ENCODE data around the gene NPFFR1.

NPFFR1 gene

DNA sequence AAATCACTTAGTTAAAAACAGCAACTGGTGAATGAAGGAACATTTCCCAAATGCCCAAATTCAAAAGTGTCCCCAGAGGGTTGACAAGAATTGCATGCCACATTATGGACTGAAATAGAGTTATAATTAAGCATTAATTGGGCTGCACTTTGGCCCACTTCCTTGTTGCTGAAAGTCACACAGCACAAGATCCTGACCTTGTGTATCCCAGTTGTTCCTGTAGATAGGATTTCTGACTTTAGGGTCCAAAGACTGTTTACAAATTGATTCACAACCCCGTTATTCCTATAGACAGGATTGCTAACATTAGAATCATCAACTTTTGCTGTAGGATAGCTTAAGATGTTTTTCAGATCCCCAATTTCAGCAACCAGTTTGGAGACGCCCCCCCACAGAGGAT is 31.5 kb upstream of the NPFFR1 start:
- DNase-seq: no peak

DNA sequence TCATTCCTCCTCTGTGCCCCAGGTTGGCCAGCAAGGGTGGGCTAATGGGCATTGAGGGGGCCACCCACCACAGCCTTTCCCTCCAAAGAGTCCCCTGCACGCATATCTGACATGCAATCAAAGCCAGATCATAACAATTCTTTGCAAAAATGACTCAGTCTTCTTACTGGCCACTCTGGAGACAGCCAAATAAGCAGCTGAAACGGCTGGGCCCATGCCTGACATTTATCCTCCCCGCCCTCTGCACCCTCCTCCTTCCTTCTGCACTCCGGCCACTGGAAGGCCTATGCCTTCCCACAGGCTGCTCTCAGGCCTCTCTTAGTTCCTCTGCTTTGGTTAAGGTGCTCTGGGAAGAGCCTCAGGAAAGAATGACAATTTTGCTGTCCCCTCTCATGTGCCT is 29.2 kb upstream of the NPFFR1 start:
- DNase-seq: no peak

DNA sequence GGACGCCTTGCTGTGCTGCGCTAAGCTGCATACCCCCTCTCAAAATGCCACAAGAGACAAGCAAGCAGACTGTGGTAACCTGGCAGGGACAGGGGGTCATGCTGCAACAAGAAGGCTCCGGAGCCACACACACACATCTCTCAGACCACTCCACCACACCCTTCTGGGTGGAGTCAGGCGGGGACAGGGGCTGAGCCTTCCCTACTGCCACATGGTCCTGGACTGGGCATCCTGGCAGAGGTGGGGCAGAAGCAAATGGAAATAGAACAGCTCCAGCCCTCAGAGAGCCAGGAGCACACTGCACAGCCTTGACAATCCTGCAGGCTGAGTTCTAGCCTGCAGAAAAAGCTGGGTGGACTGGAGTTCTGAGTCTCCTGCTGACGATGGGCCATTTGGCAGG is 28.4 kb upstream of the NPFFR1 start:
- no peak for DNase-seq

DNA sequence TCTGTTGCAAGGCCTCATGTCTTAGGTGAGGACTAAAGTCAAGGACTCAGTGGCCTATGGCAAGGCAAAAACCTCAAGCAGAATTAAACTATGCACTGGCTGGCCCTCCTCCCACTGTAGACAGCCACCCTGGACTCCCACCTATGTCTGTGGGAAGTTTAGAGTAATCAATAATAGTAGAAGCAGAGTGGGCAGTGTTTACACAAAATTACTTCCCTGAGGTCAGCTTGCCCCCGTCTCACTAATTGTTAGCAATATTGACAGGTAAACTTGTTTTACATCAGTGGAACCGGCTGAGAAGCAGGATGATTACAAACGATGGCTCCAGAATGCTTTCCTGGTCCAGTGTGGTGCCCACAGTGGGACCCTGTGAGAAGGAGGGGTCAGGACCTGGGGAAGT is 27.9 kb upstream of the NPFFR1 start:
- DNase-seq: no peak

DNA sequence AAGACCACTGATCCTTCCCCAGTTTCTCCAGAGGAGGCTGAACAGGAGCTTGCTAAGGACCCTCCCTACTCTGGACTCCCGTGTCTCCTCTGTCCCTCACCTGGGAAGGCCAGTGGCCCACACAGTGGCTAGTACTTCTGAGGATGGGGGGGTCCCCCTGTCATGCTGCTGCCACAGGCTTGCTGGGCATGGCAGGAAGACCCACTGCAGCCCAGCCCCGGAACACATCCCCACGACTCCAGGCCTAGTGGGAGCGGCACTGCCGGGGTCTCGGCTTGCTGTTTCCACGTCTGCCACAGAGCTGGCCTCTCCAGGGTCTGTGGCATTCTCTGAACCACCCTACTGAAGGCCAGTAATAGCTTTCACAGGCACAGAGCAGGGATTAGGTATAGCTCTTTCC is 25.9 kb upstream of the NPFFR1 start:
- DNase-seq: no peak

DNA sequence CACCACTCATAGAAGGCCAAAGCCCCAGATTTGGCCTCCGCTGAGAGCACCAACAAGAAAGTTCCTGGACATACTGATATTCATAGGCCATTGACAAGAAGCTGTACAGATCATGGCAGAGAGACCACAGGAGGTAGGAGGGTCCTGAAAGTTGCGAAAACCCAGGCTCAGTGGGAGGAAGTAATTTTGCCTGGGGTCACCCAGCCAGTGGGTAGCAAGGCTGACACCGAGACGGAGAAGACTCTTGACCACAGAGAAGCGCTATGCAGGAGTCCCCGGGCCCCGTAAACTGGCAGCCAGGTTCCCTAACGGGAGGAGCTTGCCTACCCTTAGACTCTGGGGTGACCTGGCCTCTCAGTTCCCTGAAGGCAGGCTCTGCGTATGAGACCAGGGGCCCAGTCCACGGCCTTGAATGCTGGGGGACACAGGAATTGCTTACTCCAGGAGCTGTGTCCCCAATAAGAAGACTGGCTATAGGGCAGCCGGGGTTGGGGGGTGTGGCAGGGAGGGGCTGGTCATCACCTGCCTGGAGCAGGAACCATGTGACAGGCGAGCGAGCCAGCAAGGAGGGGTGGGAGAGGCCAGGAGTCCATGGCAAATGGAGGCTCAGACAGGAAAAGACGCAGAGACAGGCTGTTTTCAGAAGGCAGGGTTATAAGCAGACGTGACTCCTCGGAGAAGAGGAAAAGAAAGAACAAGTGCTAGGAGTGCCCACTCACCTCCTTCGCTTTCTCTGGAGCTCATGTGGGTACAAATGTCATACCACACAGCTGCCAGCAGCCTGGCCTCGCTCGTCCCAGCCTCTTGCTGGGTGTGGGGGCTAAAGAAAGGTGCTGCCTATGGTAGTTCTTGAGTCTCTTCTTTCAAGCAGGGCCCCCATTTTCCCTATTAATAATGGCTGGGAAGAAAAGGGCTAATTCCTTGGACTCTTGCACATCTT is 24.6 kb upstream of the NPFFR1 start:
- DNase-seq: no peak

DNA sequence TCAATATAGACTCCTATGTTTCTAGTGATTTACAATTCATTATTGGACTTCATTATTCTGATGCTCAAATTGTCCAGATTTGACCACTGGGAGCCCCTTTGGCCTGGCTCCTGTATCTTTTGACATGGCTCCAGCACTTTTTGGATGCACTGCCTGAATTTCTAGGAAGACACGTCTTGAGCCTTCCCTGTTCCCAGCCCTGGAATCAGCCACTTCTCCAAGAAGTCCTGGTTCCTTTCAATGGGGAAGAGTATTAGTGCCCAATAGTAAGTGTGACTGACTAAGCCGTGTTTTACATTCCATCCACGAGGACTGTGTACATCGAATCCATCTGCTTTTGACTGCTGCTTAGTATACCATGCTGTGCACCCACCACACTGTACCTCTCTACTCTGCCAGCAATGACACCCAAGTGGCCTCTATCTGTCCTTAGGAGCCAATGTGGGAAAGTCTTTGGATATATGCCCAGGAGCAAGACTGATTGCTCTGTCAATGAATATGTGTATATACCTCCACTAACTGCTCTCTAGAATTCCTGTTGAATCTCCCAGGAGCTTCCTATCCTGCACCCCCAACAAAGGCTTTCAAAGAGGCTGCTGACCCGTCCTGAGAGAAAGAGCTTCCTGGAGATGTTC is 23.2 kb upstream of the NPFFR1 start:
- DNase-seq: no peak

DNA sequence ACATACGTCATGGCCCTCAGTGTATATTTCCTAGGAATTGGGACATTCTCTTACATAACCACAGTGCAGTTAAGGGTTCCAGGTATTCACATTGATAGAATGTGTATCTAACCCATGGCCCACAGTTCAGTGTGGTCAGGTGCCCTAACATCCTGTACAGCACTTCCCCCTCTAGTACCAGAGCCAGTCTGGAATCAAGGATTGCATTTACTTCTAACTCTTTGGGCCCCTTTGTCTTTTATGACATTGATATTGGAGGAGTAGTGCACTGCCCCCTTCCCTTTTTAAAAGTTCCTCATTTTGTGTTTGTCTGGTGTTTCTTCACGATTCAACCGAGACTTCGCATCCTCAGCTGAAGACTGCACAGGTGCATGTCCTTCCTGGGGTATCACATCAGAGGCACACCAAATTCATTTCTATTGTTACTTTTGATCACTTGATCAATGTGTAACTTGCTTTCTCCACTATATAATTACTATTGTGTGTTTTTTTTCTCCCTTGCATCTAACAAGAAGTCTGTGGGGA is 22.4 kb upstream of the NPFFR1 start:
- no peak for DNase-seq

DNA sequence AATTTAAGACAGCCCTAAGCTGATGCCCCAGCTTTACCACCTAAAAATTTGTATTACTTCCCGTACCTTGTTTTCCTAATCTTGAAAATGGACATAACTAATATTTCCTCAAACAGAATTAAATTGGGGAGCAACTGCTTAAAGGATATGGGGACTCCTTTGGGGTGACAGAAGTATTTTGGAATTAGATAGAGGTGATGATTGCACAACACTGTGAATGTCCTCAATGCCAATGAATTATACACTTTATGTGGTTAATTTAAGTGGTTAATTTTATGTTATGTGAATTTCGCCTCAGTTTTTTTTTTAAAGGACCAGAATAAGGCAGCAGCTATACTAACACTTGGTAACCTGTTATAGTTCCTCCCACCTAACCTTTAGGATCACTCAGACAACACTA is 19.9 kb upstream of the NPFFR1 start:
- DNase-seq: no peak

DNA sequence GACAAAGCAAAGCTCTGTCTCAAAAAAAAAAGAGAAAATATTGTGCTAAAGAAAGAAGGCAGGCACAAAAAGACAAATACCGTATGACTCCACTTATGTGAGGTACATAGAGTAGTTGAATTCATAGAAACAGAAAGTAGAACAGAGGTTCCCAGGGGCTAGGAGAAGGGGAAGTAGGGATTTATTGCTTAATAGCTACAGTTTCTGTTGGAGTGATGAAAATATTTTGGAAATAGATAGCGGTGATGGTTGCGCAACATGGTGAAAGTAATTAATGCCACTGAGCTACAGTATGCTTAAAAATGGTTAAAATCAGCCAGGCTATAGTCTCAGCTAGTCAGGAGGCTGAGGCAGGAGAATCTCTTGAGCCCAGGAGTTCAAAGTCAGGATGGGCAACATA is 18.5 kb upstream of the NPFFR1 start:
- no peak for DNase-seq

DNA sequence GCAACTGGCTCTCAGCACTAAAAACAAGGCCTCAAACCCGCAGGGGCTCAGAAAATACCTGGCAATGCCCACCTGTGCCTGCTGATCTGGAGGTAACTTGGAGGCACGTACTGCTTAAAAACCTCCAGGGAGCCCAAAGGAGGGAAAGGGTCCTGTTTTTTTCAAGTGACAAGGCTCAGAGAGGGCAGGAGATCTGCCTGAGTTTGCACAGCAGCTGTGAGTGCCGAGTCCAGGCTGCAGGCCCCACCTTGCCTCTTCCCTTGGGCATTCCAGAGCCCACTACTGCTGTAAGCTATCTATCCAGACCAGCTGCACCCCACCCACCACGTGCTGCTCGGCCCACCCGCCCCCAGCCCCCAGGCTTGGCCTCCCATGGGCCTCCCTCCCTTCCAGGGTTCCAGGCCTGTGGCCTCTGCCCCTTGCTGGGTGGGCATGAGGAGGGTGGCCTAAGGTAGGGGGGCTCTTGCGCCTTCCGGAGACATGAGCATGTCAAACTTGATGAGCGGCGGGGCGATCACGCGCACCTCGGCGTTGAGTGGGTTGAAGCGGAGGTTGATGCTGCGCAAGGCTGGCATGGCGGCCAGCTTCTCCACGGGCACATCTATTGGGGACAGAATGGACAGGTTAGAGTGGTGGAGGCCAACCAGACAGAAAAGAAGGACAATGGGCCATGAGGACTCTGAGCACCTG is 17.2 kb upstream of the NPFFR1 start:
- DNase-seq: no peak

DNA sequence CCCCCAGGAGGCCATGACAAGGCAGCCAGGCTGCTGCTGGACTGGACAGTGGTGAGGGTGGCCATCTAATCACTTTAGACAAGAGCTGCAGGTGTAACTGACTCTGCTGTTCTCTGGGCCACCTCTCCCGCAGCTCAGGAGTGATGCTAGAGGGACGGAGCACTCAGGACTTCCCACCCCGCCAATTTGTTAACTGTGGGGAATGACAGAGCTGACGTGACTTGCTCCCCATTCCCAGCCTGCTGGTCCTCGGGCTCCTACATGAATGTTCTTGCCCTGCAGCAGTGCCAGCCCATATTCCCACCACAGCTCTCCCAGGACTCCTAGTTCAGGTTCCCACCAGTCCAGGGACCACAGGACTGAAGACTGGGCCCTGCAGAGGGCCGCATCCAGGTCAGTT is 16.7 kb upstream of the NPFFR1 start:
- no peak for DNase-seq

DNA sequence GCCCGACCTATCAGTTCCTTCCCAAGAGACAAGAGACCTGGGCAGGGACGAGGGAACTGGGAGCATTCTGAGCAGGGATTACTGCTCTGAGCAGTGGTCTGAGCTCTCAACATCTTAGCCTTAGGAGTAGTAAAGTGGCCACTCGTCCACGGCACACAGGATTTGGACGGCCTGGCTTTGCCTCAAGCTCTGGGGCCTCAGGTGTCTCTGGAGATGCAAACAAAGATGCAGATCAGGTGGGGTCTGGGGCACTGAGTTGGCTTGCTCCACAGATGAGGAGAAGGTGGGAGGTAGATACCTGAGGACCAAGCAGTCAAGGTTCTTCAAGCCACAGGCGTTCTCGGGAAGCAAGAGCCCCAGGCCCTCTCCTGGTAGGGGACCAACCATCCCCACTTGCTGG is 16.1 kb upstream of the NPFFR1 start:
- DNase-seq: no peak

DNA sequence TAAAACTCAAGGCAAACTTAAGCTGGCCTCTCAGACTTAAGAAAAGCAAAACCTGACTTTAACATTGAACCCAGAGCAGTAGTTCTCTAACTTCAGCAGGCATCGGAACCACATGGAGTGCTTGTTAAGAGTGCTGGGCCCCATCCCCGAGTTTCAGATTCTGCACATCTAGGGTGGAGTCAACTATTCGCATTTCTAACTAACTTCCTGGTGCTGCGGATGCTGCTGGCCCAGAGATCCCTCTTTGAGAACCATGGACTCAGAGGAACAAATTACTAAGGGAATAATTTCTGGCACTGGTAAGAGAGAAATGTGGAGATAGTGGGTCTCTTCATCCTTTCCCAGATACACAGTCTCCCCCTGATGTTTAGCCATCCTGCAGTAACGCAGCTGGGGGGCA is 14.6 kb upstream of the NPFFR1 start:
- DNase-seq: no peak

DNA sequence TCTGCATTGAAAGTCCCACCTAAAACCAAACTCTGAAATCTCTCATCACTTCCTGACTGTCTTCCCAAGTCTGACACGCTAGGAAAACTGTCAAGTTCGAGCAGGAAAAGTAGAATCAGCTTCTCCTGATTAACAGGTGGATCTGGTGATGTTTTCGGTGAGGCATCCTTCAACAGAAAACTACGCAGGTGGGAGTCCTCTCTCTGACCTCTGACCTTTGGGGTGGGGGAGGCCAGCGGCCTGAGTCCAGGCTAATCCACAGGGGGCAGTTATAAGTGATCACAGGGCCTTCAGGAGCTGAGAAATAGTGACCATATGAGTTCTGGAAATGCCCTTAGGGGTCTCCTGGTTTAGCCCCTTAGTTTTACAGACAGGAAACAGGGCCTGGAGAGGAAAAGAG is 13.4 kb upstream of the NPFFR1 start:
- DNase-seq: no peak

DNA sequence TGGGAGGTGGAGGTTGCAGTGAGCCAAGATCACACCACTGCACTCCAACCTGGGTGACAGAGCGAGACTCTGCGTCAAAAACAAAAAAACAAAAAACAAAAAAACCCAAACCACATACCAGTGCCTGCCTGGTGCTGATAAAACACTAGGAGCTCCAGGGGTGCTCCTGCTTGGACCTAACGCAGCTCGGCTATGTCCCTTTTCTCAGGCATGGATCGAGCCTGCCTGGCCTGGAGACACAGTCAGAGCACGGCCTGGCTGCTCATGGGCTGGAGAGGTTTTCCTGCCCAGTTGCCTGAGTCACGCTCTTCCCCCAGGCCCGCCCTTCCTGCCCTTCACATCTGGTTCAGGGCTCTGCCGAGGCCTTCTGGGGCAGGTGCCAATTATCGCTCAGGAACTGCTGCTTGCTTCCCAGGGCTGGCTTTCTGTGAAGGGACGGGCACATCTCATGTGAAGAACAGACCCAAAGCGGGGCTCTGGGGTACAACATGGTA is 12.6 kb upstream of the NPFFR1 start:
- DNase-seq: peak; percentile 94

DNA sequence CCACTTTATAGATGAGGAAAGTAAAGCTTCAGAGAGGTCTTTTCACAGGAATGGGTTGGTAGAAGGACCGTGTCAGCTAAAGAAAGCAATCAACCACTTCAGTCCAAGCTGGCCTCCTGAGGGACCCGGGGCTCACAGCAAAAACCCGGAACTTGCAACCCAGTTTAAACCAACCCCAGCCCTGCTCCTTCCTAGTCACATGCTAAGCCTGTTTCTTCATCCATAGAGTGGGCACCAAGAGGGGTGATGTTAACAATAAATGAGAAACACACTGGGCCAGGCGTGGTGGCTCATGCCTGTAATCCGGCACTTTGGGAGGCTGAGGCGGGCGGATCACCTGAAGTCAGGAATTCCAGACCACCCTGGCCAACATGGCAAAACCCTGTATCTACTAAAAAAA is 12.1 kb upstream of the NPFFR1 start:
- DNase-seq: no peak

DNA sequence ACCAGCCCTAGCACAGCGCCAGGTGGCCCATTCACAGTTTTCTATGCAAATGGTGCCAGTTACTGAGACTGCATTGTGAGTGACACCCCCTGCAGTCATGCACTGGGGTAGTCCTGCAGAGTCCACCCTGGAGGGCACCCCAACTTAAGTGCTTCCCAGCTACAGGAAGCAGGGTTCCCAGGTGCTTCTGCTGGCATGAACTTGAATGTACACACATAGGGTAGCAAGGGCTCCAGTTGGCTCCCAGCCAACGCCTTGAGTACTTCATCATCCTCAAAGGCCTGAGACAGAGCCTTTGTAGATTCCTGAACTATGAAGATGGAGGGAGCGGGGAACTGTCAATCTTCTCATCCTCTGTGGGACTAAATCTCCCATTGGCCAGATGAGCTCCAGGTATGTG is 11.5 kb upstream of the NPFFR1 start:
- DNase-seq: no peak

DNA sequence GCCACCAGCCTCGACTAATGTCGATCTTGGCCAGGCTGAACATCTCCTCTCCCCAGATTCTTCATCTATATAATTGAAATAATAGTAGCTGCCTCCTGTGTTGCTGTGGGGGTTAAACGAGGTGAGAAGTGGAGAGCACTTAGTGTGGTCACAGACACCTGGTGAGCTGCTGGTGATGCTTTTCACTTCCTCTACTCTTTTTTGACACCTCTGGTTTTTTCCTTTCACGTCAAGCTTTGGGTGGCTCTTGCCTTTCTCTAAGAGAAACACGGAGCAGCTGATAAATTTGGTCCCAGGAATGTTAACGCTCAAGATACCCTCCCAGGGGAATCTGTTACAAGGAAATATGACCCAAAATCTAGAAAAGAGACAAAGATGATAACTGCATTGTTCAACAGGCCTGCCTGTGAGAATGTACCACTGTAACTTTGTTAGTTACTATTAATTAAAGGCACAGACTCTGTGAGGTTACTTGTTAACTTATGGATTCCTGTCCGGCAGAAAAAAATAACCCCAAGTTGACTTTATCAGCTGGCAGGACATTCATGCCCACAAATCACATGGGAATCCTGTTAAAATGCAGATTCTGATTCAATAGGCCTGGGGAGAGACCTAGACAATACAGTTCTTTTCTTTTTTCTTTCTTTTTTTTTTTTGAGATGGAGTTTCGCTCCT is 9.5 kb upstream of the NPFFR1 start:
- no peak for DNase-seq

DNA sequence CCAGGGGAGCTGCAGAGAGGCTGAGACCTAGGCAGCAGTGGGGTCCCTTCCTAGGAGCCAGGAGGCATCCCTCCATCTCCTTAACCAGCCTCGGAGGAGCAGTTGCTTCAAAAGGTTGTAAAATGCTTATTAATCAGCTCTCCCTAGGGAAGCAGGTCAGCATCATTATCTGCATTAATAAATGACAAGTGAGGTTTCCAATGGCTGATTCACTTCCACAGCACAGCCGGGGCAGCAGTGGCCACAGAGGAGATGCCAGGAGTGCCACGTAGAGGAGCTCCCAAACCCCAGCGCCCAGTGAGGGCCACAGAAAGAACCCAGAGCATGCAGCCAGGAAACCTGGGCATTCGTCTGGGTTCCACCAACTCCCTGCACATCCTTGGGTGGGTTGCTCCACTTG is 8.2 kb upstream of the NPFFR1 start:
- DNase-seq: no peak

DNA sequence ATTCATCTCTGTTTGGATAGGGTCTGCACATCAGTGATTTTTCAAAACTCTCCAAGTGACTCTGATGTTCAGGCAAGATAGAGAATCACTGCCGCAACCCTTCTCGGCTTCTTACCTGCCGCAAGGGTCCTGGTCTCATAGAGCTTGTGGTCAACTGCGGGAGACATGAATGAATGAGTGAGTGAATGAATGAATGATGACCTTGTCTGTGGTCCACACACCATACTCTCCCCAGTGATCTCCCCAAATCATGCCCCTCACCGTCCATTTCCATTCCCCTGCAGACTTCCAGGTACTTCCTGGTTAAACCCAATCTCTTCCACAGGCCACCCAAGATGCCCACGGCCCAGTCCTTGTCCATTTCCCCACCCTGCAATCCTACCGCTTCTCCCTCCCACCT is 5.9 kb upstream of the NPFFR1 start:
- DNase-seq: no peak

DNA sequence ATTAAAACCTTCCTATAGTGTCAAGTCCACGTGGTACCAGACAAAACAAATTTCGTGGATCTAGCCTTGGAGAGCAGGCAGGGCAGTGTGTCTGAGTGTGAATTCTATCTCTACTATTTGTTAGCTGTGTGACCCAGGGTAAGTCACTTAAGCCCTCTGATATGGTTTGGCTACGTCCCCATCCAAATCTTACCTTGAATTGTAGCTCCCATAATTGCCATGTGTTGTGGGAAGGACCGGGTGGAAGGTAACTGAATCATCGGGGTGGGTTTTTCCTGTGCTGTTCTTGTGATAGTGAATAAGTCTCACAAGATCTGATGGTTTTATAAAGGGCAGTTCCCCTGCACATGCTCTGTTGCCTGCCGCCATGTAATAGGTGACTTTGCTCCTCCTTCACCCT is 2.8 kb upstream of the NPFFR1 start:
- no peak for DNase-seq

DNA sequence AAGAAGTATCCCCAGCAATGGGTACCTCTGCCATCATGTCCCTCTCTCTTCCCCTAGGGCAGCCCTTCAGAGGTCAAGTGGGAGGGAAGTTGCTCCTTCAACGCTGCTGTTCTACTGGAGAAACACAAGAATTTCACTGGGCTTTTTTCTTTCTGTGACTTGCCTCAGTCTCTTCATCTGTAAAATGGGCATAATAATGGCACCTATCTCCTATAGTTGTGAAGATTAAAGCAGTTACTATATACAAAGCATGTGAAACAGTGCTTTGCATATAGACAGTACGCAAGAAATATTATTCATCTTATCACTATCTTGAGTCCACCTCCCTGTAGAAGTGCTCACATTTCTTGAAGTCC is 1.6 kb upstream of the NPFFR1 start:
- no peak for DNase-seq

Data from DMS53 (cell line).